Memory B cell (primary cell): Measurements from ENCODE around the gene DDX60.
A peak's percentile ranks its signal among the peaks of the same experiment; 100 is the strongest.
"Not testable (repeated sequence)": the region's sequence is repeated elsewhere in the genome, so short reads cannot be mapped to it uniquely, and the experiment has no call there.

ENCODE experiments used
- ATAC-seq: fragments of 150-1000 bp; cut with Tn5 transposase; 2 replicates; pipeline ENCODE4 v1.10.0; 2021; ENCODE audit warnings: low read depth, mild to moderate bottlenecking, moderate library complexity
- DNase-seq, 2 donors: peaks; one replicate each; pipeline ENCODE4 v3.0.0; 2022; ENCODE audit warnings: low spot score in 2 of 2
- H3K27ac Mint-ChIP-seq: one replicate; pipeline ENCODE4 v1.8.0; 2022; ENCODE audit warnings: mild to moderate bottlenecking, moderate library complexity, mixed read lengths
- H3K27me3 Mint-ChIP-seq: one replicate; pipeline ENCODE4 v1.8.0; 2022; ENCODE audit warnings: mixed read lengths
- H3K36me3 Mint-ChIP-seq: one replicate; pipeline ENCODE4 v1.8.0; 2022; ENCODE audit warnings: mild to moderate bottlenecking, mixed read lengths
- H3K4me1 Mint-ChIP-seq: one replicate; pipeline ENCODE4 v1.8.0; 2022; ENCODE audit warnings: mixed read lengths
- H3K4me3 Mint-ChIP-seq: one replicate; pipeline ENCODE4 v1.8.0; 2022; ENCODE audit warnings: mild to moderate bottlenecking, moderate library complexity, mixed read lengths
- H3K9me3 Mint-ChIP-seq: one replicate; pipeline ENCODE4 v1.8.0; 2022; ENCODE audit warnings: mixed read lengths

DDX60 gene

DNA sequence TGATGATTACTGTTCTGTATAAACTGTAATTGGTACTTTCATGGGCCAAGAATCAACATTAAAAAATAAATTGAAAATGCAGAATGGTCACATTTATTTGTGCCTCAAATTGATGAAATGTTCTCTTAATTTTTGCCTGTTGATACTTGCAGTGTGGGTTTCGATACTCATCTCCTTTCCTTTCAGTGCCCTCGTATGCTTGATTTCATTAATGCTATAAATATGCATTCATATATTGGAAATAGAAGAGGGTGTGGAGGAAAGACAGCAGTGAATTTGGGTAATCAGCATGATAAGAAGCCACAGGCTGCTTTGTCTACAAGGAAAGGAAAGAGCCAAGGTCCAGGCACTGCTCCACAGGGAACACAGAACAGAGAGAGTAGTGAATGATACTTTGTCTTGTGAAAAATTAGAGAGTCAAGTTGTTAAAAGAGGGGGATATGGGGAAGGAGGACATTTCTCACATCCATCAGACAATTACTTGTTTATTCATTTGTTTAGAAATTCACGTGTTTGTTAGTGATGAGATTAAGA lies 1.0 kb upstream of the DDX60 start:
- ATAC-seq (no peak), DNase-seq (no peak)
- Mint-ChIP-seq H3K9me3 (no peaks in the 10 kb centered on the region), H3K4me3 (peak overlapping the region; percentile 14), H3K4me1 (peaks cover 12% of the 10 kb centered on the region), H3K27ac (no peak overlapping the region), H3K27me3 (no peaks in the 10 kb centered on the region), H3K36me3 (peaks cover 7% of the 10 kb centered on the region)

DNA sequence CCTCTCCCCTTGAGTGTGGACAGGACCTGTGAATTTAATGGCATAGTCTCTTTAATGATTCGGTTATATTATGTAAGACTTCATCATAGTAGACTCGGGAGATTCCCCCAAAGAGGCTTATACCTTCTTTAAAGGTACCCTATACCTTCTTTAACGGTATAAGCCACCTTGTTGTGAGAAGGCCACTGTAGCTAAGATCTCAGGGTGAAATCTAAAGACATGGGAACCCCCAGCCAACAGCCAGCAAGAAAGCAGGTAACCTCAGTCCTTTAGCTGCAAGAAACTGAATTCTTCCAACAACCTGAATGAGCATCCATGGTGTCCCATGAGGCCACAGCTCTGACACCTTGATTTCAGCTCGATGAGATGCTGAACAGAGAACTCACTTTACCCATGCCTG lies 931 bp downstream of the DDX60 start:
- Mint-ChIP-seq H3K27me3 (no peaks in the 10 kb centered on the region), H3K4me3 (peak overlapping the region; percentile 96), H3K4me1 (peaks cover 14% of the 10 kb centered on the region), H3K36me3 (peaks cover 10% of the 10 kb centered on the region), H3K9me3 (no peaks in the 10 kb centered on the region), H3K27ac (peak overlapping the region; percentile 99)
- ATAC-seq (no peak), DNase-seq (no peak)

DNA sequence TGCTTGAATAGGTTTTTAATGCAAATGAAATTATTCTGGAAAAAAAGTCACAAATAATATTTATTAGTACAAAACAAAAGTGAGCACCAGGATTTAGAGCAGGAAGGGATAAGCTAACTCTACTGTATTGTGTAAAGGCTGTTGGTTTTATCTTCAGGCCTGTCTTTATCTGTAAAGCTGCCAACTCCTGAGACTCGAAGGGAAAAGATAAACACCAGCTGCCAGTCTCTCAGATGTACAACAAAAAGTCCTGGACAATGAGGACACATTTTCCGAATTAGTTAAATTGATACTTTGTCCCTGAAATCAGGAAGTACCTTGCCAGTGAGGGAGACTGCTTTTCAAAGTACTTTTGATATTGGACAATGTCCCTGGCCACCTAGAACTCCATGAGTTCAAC lies 8.8 kb downstream of the DDX60 start:
- H3K4me1 Mint-ChIP-seq = peaks cover 8% of the 10 kb centered on the region
- DNase-seq = no peak
- no peak overlapping the region for H3K27ac Mint-ChIP-seq
- no peaks in the 10 kb centered on the region for H3K9me3 Mint-ChIP-seq
- no peak overlapping the region for H3K4me3 Mint-ChIP-seq
- ATAC-seq = no peak
- H3K27me3 Mint-ChIP-seq = no peaks in the 10 kb centered on the region
- peaks cover 36% of the 10 kb centered on the region for H3K36me3 Mint-ChIP-seq

DNA sequence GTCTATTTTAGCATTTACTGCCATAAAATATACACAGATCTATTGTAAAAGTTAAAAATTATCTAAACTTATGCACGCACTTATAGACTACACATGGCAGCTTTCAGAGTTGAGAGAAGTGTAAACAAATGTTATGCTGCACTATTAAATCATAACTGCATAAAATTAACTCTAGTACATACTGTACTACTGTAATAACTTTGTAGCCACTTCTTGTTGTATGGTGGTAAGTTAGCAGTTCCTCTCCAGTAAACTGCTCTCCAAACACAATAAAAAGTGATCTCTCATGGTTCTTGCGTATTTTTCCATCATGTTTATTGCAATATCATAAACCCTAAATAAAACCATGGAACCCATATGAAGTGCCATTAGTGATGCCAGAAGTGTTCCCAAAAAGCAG lies 9.6 kb downstream of the DDX60 start:
- peaks cover 36% of the 10 kb centered on the region for H3K36me3 Mint-ChIP-seq
- H3K4me1 Mint-ChIP-seq = peaks cover 4% of the 10 kb centered on the region
- H3K4me3 Mint-ChIP-seq = no peak overlapping the region

DNA sequence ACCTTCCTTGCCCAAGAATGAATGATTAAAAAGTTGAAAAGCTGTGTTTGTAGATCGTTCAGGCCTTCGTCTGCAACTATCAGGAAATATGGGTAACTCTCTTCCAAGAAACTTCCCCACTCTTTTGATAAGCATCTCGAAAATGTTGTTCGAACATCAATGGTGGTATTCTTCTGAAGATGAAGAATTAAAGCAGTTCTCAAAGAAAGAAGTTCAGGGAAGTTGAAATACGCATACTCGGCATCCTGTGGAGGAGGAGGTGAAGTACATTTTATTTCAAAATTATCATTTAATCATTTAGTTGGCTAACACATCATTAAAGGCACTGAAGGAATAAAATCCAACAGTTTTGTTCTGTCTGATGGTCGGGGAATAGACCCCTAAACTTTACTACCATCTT lies 12.1 kb downstream of the DDX60 start:
- H3K27me3 Mint-ChIP-seq = no peaks in the 10 kb centered on the region
- H3K4me1 Mint-ChIP-seq = no peaks in the 10 kb centered on the region
- H3K36me3 Mint-ChIP-seq = peaks cover 31% of the 10 kb centered on the region
- no peak overlapping the region for H3K4me3 Mint-ChIP-seq
- no peaks in the 10 kb centered on the region for H3K9me3 Mint-ChIP-seq
- no peak overlapping the region for H3K27ac Mint-ChIP-seq
- DNase-seq (no peak), ATAC-seq (no peak)

More for the DNA sequence above, 9.6 kb downstream of the DDX60 start:
- no peak for DNase-seq
- H3K27me3 Mint-ChIP-seq = no peaks in the 10 kb centered on the region
- no peak for ATAC-seq
- H3K9me3 Mint-ChIP-seq = no peaks in the 10 kb centered on the region
- H3K27ac Mint-ChIP-seq = no peak overlapping the region

DNA sequence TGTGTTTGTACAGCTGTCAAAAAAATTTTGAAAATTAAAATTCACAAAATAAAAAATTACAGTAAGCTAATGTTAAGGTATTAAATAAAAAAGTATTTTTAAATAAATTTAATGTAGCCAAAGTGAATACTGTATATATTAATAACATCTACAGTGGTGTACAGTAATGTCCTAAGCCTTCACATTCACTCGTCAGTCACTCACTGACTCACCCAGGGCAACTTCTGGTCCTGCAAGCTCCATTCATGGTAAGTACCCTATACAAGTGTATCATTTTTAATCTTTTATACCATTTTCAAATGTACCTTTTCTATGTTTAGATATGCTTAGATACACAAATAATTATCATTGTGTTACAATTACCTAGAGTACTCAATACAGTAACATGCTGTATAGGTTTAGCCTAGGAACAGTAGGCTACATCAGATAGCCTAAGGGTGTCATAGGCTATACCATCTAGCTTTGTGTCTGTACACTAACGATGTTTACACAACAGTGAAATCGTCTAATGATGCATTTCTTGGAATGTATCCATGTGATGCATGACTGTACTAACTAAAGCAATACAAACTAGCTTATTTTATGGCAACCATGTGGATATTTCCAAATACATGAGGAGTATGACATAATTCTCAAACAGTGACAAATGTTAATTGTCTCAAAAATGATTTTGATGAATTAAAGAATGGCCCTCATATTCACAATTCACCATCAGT lies 13.7 kb downstream of the DDX60 start:
- ATAC-seq (no peak), DNase-seq (no peak)
- H3K4me1 Mint-ChIP-seq = no peaks in the 10 kb centered on the region
- H3K9me3 Mint-ChIP-seq = no peaks in the 10 kb centered on the region
- no peak overlapping the region for H3K27ac Mint-ChIP-seq
- H3K4me3 Mint-ChIP-seq = no peak overlapping the region
- H3K36me3 Mint-ChIP-seq = peaks cover 32% of the 10 kb centered on the region
- H3K27me3 Mint-ChIP-seq = no peaks in the 10 kb centered on the region

DNA sequence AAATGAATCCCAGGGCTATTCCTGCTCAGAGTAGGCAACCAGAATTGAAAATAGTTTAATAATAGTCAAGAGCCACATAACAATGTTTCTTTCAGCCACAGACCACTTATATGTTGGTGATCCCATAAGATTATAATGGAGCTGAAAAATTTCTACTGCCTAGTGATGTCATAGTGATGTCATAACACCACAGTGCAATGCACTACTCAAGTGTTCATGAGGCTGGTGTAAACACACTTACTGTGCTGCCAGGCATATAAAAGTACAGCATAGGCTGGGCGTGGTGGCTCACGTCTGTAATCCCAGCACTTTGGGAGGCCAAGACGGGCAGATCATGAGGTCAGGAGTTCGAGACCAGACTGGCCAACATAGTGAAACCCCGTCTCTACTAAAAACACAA lies 15.1 kb downstream of the DDX60 start:
- H3K4me1 Mint-ChIP-seq, H3K9me3 Mint-ChIP-seq, H3K4me3 Mint-ChIP-seq, H3K27ac Mint-ChIP-seq, DNase-seq, H3K27me3 Mint-ChIP-seq, ATAC-seq: not testable (repeated sequence)
- peaks cover 29% of the 10 kb centered on the region for H3K36me3 Mint-ChIP-seq

DNA sequence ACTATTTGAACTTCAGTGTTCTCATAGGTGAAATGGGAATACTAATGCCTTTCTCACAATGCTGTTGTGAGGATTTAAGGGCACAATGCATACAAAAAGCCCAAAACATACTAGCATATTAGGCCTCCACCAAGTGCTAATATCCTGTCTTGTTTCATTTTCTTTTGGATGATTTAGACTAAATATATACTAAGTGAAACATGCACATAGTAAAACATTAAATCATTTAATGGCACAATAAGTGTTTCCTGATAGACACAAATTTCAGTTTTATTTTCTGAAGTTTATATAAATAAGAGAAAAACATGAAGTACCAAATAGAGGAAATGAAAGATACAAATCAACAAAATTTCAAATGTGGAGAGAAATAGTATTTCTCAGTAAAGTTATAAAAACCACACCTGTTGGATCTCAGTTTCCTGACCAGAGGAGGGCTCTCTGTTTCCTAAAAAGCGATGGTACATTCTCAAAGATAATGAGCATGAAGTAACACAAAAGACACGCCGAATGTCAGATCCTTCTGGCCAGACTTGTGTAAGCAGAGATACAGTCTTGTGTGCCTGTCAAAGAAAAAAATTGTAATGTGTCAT lies 25.1 kb downstream of the DDX60 start:
- H3K9me3 Mint-ChIP-seq = no peaks in the 10 kb centered on the region
- no peaks in the 10 kb centered on the region for H3K27me3 Mint-ChIP-seq
- H3K27ac Mint-ChIP-seq = no peak overlapping the region
- ATAC-seq (no peak), DNase-seq (no peak)
- peaks cover 27% of the 10 kb centered on the region for H3K36me3 Mint-ChIP-seq
- no peak overlapping the region for H3K4me3 Mint-ChIP-seq
- H3K4me1 Mint-ChIP-seq = no peaks in the 10 kb centered on the region

DNA sequence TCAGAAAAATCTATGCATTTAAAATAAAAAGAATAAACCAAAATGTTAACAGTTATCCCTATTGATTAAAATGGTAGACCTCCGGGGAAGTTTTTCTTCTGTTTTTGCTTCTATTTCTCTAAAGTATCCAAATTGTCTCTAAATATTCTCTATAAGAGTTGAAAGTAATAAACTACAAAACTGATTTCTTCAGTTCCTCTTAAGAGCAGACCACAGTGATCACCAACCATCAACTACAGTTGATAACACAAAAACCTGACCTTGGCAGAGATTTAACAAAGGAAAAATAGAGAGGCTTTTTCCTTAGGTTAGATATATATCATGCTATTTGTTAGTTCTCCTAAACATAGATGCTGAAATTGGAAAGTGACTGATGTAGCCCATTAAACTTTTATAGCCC lies 27.3 kb downstream of the DDX60 start:
- H3K4me3 Mint-ChIP-seq = no peak overlapping the region
- no peak for ATAC-seq
- no peaks in the 10 kb centered on the region for H3K27me3 Mint-ChIP-seq
- no peak overlapping the region for H3K27ac Mint-ChIP-seq
- no peaks in the 10 kb centered on the region for H3K4me1 Mint-ChIP-seq
- H3K9me3 Mint-ChIP-seq = no peaks in the 10 kb centered on the region
- peaks cover 23% of the 10 kb centered on the region for H3K36me3 Mint-ChIP-seq
- DNase-seq = no peak

DNA sequence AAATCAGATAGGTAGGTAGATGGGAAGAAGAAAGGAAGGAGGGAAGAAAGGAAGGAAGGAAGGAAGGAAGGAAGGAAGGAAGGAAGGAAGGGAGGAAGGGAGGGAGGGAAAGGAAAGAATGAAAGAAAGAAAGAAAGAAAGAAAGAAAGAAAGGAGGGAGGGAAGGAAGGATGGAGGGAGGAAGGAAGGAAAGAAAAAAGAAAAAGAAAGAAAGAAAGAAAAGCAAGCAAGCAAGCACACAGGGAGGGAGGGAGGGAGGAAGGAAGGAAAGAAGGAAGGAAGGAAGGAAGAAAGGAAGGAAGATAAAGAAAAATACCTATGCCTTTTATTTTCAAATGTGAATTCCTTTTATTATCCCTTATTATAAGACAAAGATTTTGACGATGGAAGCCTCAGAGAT lies 32.7 kb downstream of the DDX60 start:
- not testable (repeated sequence) for H3K27me3 Mint-ChIP-seq, H3K9me3 Mint-ChIP-seq, ATAC-seq, H3K27ac Mint-ChIP-seq, H3K4me3 Mint-ChIP-seq, DNase-seq, H3K4me1 Mint-ChIP-seq
- H3K36me3 Mint-ChIP-seq = peaks cover 33% of the 10 kb centered on the region

DNA sequence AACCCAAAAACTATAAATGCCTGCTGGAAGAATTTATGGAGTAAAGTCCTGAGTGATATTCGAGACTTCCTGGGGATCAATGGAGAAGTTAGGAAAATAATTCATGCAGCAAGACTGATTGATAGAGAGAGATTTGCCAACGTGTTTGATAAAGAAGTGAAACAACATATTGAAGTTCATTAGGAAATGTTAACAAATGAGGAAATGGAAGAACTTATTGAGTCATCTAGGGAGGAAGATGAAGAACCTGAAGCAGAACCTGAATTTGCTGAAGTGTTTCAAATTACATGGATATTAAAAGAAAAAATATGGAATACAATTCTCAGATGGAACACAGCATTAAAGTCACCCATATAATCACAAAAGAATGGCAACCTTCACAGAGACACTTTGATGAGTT lies 39.0 kb downstream of the DDX60 start:
- no peak overlapping the region for H3K27ac Mint-ChIP-seq
- no peaks in the 10 kb centered on the region for H3K27me3 Mint-ChIP-seq
- no peak overlapping the region for H3K4me3 Mint-ChIP-seq
- DNase-seq (no peak), ATAC-seq (no peak)
- no peaks in the 10 kb centered on the region for H3K4me1 Mint-ChIP-seq
- H3K9me3 Mint-ChIP-seq = no peaks in the 10 kb centered on the region
- peaks cover 43% of the 10 kb centered on the region for H3K36me3 Mint-ChIP-seq

DNA sequence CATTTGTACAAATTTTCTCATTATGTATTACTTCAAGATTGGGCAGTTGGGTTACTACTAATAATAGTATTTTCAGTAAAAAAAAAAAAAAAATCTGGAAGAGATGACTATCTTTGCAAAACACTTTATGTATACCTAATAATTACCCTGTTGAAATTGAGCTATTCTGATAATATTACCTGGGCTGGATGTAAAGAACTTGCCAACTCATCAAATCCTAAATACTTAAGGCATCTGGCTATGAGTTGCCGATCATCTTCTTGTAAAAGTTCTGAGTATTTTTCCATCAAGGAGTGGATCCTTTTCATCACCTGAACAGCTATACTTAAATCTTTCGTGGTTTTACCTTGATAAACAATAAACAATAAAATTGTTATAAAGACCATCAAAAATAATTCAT lies 42.7 kb downstream of the DDX60 start:
- Mint-ChIP-seq H3K27ac (no peak overlapping the region), H3K9me3 (no peaks in the 10 kb centered on the region), H3K4me1 (no peaks in the 10 kb centered on the region), H3K4me3 (no peak overlapping the region), H3K27me3 (no peaks in the 10 kb centered on the region), H3K36me3 (peaks cover 51% of the 10 kb centered on the region)
- no peak for ATAC-seq
- no peak for DNase-seq

DNA sequence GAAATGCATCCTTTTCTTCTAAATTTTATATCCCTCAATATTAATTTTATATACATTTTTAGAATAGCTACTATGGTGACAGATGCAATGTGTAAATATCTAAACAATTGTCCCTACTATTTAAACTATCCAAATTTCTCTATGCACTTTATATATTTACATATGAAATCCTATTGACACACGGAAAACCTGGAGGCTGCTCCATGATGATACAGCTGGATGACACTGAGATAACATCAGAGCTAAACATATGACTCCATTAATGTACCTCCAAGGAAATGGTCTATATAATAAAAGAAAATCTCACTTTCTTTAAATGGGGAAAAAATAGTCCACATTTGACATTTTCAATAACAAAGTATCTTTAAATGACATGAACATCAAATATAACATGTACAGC lies 43.7 kb downstream of the DDX60 start:
- no peaks in the 10 kb centered on the region for H3K9me3 Mint-ChIP-seq
- H3K27ac Mint-ChIP-seq = no peak overlapping the region
- ATAC-seq (no peak), DNase-seq (no peak)
- H3K36me3 Mint-ChIP-seq = peaks cover 48% of the 10 kb centered on the region
- no peaks in the 10 kb centered on the region for H3K27me3 Mint-ChIP-seq
- no peaks in the 10 kb centered on the region for H3K4me1 Mint-ChIP-seq
- H3K4me3 Mint-ChIP-seq = no peak overlapping the region

DNA sequence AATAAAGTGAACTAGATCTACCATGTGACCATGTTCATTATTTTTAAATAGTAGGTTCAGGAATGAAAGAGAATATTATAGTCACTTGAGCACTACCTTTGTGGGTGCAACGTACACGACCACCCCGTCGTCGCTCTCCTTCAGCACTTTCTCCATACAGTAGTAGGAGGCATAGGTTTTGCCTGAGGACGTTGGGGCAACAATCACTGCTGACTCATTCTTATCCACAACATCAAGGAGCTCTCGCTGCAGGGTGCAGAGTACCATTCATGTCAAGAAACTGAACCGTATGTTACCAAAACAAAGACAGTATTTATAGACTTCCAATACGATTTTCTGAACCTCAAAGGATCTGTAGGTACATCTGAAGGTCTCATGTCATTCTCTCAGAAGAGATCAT lies 44.7 kb downstream of the DDX60 start:
- DNase-seq (no peak), ATAC-seq (no peak)
- Mint-ChIP-seq H3K36me3 (peaks cover 49% of the 10 kb centered on the region), H3K9me3 (no peaks in the 10 kb centered on the region), H3K4me1 (no peaks in the 10 kb centered on the region), H3K4me3 (no peak overlapping the region), H3K27me3 (no peaks in the 10 kb centered on the region), H3K27ac (no peak overlapping the region)

DNA sequence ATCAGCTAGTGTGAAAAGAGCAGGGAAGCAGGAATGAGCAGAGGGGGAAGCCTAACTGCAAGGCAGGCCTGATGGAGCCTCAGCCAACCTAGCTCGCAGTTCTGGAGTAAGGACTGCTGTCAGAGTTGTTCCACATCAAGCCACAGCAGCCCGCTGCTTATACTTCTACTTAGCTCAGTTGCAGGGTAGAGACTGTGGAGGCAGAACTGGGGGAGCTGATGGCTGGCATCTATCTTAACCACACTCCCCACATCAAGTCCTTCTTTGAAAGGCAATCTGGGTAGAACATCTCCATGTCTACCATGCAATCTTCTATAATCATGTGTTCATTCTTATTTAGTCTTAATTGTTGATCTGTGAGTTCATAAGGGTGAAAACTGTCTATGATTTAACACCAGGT lies 46.1 kb downstream of the DDX60 start:
- Mint-ChIP-seq H3K4me3 (no peak overlapping the region), H3K27ac (no peak overlapping the region), H3K9me3 (no peaks in the 10 kb centered on the region), H3K4me1 (no peaks in the 10 kb centered on the region), H3K36me3 (peaks cover 42% of the 10 kb centered on the region), H3K27me3 (no peaks in the 10 kb centered on the region)
- ATAC-seq (no peak), DNase-seq (no peak)
